T-helper 1 cell treated with Interleukin-12 subunit alpha and Interleukin-12 subunit beta and Interleukin-4 antibody, amounts not matched to agents 30 ng/mL and 1 ng/mL, for 36 hours (primary cell): ENCODE results near the gene ARHGEF26. TPM values are rescaled to one million over a fixed set of nuclear protein-coding genes. Genes with fewer than 3 reads are reported as not detected.

ENCODE experiments used
- total RNA-seq: library from RNA; stranded (reverse); gene quantifications from 2 replicates; pipeline ENCODE4 v1.2.3, GENCODE V29; 2022

The ARHGEF26 gene
- total RNA-seq, 1 donor from 2014 or later = 0.07 TPM

Other genes with a start within 250 kb of the ARHGEF26 start
- 81.8 and 89.6 TPM in 2 replicates for gene DHX36, start 203.1 kb downstream of the ARHGEF26 start, total RNA-seq